Measurements from ENCODE around the gene DACH1. TPM values are rescaled to one million over a fixed set of nuclear protein-coding genes. Genes with fewer than 3 reads are reported as not detected.

The DACH1 gene
- total and polyA plus RNA-seq, 2 of the 8 experiments (the other 6 are each of a cell fraction or from before 2014, with no cell fraction given) = 0.12 to 0.67 TPM

DNA sequence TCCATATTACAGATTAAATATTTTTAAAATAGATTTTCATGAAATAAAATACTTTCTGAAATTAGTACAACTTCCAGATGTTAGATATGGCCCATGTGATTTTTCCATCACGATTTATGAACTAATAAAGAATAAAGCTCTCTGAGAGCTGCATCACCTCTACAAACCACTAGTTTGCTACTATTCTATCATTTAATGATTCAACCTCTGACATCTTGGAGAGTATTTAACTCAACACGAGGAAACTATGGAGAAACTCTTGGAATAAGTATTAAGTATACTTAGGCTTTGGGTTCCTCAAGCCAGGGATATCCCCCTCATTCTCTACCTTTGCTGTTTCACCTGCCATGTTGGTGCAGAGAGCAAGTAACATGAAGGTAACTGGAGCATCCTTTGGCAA, 55.7 kb downstream of the DACH1 start:
- Histone ChIP-seq H4K20me1 (replicated peaks in 1 of 2; ENCODE audit: control insufficient read depth in 1 of 2, insufficient read depth in 2 of 2, low read length in 2 of 2) (no peaks in the 10 kb centered on the region), H3K56ac (replicated peaks; ENCODE audit: insufficient read length, low read depth, low read length) (no peak overlapping the region), H3K9ac (replicated peaks in 1 of 4; ENCODE audit: extremely low read depth in 1 of 4, low read depth in 3 of 4, low read length in 3 of 4) (no peak overlapping the region), H3K27ac (ENCODE audit: low read depth, low read length) (no peak overlapping the region), H3K79me1 (ENCODE audit: low read depth, low read length) (no peaks in the 10 kb centered on the region), H2BK5ac (ENCODE audit: low read depth, low read length) (no peak overlapping the region), H2BK15ac (ENCODE audit: low read length) (no peak overlapping the region), H3K23me2 (ENCODE audit: low read depth, low read length) (no peaks in the 10 kb centered on the region), H4K5ac (ENCODE audit: insufficient read length, low read depth, low read length) (no peak overlapping the region), H3K4me2 (ENCODE audit: insufficient read depth in 1 of 2, low read depth in 2 of 2, low read length in 2 of 2) (no peak overlapping the region), H2BK12ac (ENCODE audit: low read depth, low read length) (no peak overlapping the region), H3K79me2 (ENCODE audit: control insufficient read depth in 1 of 2, insufficient read depth in 2 of 2, low read length in 2 of 2) (no peaks in the 10 kb centered on the region), H2BK120ac (replicated peaks; ENCODE audit: low read depth, low read length) (no peak overlapping the region), H3K14ac (ENCODE audit: insufficient read length) (no peak overlapping the region), H4K8ac (ENCODE audit: extremely low read depth, insufficient read depth, low read length) (no peak overlapping the region), H4K91ac (replicated peaks; ENCODE audit: insufficient read length, low read length) (no peak overlapping the region), H3K23ac (ENCODE audit: insufficient read length) (no peak overlapping the region), H3K27me3 (replicated peaks in 1 of 4; ENCODE audit: control insufficient read depth in 3 of 4, extremely low read depth in 1 of 4, insufficient read depth in 3 of 4, low read length in 3 of 4) (no peaks in the 10 kb centered on the region), H3K4me1 (replicated peaks in 1 of 4; ENCODE audit: control insufficient read depth in 3 of 4, insufficient read depth in 4 of 4, low read length in 3 of 4) (no peaks in the 10 kb centered on the region), H2BK20ac (ENCODE audit: low read length) (no peak overlapping the region), H2AK5ac (ENCODE audit: low read depth, low read length) (no peak overlapping the region), H3K18ac (ENCODE audit: extremely low read depth, low read length) (no peak overlapping the region), H3K4ac (replicated peaks; ENCODE audit: insufficient read length, low read depth, low read length) (no peak overlapping the region), H2AFZ (ENCODE audit: low read length) (no peak overlapping the region), H3K36me3 (ENCODE audit: control insufficient read depth in 2 of 4, insufficient read depth in 4 of 4, low read length in 3 of 4) (no peaks in the 10 kb centered on the region), H3K4me3 (ENCODE audit: extremely low read depth in 1 of 4, insufficient read depth in 2 of 4, low read depth in 3 of 4, low read length in 4 of 4) (no peak overlapping the region), H3K9me3 (ENCODE audit: insufficient read depth in 2 of 2, low read depth in 1 of 2, low read length in 1 of 2) (no peaks in the 10 kb centered on the region)
- DNase-seq (ENCODE audit: low read depth in 1 of 2, low spot score in 2 of 2) (no peak), FAIRE-seq (no peak)
- POLR2A ChIA-PET (ENCODE audit: partially characterized antibody) = no interaction called here
- TF ChIP-seq, protein P1, sequence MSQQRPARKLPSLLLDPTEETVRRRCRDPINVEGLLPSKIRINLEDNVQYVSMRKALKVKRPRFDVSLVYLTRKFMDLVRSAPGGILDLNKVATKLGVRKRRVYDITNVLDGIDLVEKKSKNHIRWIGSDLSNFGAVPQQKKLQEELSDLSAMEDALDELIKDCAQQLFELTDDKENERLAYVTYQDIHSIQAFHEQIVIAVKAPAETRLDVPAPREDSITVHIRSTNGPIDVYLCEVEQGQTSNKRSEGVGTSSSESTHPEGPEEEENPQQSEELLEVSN (IDR thresholded peaks at IDR 0.05) = no peak
- TF ChIP-seq TCF12 (IDR thresholded peaks at IDR 0.05; ENCODE audit: low read depth, low read length) (no peak), YY1 (IDR thresholded peaks at IDR 0.05; ENCODE audit: low read depth, low read length) (no peak), JUND (IDR thresholded peaks at IDR 0.05; ENCODE audit: low read length) (no peak)
- CTCF ChIA-PET (ENCODE audit: partially characterized antibody) = interaction anchor here (1.4 kb wide), 1 partner anchor 68 kb away, joined by 4 read pairs; no protein-coding TSS in a partner anchor
- WGBS, 2 experiments (ENCODE audit: extremely low coverage in 1 of 2, insufficient coverage in 1 of 2, insufficient read length in 1 of 2, insufficient replicate concordance in 2 of 2, low coverage in 1 of 2, low lambda C conversion rate in 2 of 2, missing lambda C conversion rate in 1 of 2) = 93% methylated on average over 2 of the region's 2 CpGs; no CpG with 5 or more reads in 1 of the 2 experiments

Measured in H1 (cell line).